Neutrophil (primary cell): ENCODE results near the gene PRKD3.
A peak's percentile ranks its signal among the peaks of the same experiment; 100 is the strongest.

Experiments
- H3K27ac ChIP-seq: fragments of 200-600 bp; sonication (generic); 2 replicates; pipeline ENCODE4 v1.5.1; 2016; ENCODE audit warnings: mild to moderate bottlenecking, moderate library complexity
- H3K27me3 ChIP-seq: fragments of 200-600 bp; sonication (generic); 2 replicates; pipeline ENCODE4 v1.6.0; 2016; ENCODE audit warnings: mild to moderate bottlenecking
- H3K36me3 ChIP-seq: fragments of 200-600 bp; sonication (generic); 2 replicates; pipeline ENCODE4 v1.5.1; 2017
- H3K4me1 ChIP-seq, 2 experiments: fragments of 200-600 bp in 1 of 2; sonication (generic) in 1 of 2; 1 replicate in 1 of 2; 2 replicates in 1 of 2; pipeline versions ENCODE4 v1.5.1 to v1.6.1; 2013 to 2016; ENCODE audit warnings: low read depth in 1 of 2, low read length in 1 of 2, mild to moderate bottlenecking in 1 of 2, moderate library complexity in 1 of 2; ENCODE audit not compliant: control insufficient read depth in 1 of 2, insufficient read depth in 1 of 2
- H3K4me3 ChIP-seq, 2 experiments: fragments of 200-600 bp in 1 of 2; sonication (generic) in 1 of 2; 1 replicate in 1 of 2; 2 replicates in 1 of 2; pipeline ENCODE4 v1.5.1; 2013 to 2016; ENCODE audit warnings: low read depth in 1 of 2, low read length in 1 of 2, mild to moderate bottlenecking in 1 of 2, moderate library complexity in 1 of 2
- H3K9me3 ChIP-seq: fragments of 200-600 bp; sonication (generic); 2 replicates; pipeline ENCODE4 v1.5.1; 2016
- TF ChIP-seq, protein P1 (sequence below): fragments of 200-600 bp; sonication (generic); IDR thresholded peaks from 2 replicates; pipeline ENCODE4 v1.5.1; 2016; ENCODE audit warnings: antibody characterized with exemption

Gene PRKD3

GRCh38 chr2:37358466-37358865 is 33.8 kb upstream of the PRKD3 start:
- H3K9me3 ChIP-seq, result no peaks in the 10 kb centered on the region
- TF ChIP-seq, protein P1, sequence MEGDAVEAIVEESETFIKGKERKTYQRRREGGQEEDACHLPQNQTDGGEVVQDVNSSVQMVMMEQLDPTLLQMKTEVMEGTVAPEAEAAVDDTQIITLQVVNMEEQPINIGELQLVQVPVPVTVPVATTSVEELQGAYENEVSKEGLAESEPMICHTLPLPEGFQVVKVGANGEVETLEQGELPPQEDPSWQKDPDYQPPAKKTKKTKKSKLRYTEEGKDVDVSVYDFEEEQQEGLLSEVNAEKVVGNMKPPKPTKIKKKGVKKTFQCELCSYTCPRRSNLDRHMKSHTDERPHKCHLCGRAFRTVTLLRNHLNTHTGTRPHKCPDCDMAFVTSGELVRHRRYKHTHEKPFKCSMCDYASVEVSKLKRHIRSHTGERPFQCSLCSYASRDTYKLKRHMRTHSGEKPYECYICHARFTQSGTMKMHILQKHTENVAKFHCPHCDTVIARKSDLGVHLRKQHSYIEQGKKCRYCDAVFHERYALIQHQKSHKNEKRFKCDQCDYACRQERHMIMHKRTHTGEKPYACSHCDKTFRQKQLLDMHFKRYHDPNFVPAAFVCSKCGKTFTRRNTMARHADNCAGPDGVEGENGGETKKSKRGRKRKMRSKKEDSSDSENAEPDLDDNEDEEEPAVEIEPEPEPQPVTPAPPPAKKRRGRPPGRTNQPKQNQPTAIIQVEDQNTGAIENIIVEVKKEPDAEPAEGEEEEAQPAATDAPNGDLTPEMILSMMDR, result no peak

DNA sequence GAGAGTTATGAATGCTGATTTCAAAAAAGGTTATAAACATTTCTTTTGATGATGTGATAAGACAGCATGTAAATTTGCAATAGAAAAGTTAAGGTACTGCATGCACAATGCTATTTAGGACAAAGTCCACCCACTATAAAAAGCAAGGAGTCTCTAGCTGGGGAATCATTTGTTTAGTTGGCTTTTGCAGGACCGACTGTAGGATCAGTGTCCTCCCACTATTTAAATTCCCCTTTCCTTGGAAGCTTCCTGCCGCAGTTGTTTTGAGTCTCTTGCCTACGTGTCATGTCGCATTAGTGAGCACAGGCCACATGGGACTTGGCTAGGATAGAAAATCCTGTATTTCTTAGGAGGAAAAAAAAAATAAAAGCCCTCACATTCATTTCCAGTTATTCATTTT is 32.9 kb upstream of the PRKD3 start:
- no peak overlapping the region for H3K27ac ChIP-seq
- TF ChIP-seq, protein P1, result no peak
- H3K9me3 ChIP-seq, result no peaks in the 10 kb centered on the region
- no peaks in the 10 kb centered on the region for H3K27me3 ChIP-seq
- H3K36me3 ChIP-seq, result peaks cover 90% of the 10 kb centered on the region
- H3K4me1 ChIP-seq, result no peaks in the 10 kb centered on the region
- no peak overlapping the region for H3K4me3 ChIP-seq

More at GRCh38 chr2:37358466-37358865, 33.8 kb upstream of the PRKD3 start:
- no peaks in the 10 kb centered on the region for H3K4me1 ChIP-seq
- H3K4me3 ChIP-seq, result no peak overlapping the region
- peaks cover 88% of the 10 kb centered on the region for H3K36me3 ChIP-seq
- no peaks in the 10 kb centered on the region for H3K27me3 ChIP-seq
- peak overlapping the region; percentile 30 for H3K27ac ChIP-seq

DNA sequence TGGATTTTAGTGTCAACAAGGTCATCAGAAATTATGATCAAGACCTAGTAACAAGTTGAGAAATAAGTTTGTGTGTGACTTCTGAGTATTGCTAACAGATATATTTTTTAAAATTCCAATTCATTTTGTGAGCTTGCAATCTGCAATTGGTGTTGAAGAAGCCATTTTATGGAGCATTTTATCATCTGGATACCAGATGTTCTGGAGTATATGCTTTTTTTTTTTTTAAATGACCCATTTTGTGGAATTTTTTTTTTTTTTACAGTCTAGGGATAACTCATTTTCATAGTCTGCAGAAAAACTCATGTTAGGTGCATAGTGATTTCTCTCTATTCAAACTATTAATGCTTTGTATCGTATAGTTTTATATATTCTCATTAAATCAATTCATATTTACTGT is 32.4 kb upstream of the PRKD3 start:
- Histone ChIP-seq H3K27ac (no peak overlapping the region), H3K4me3 (no peak overlapping the region), H3K27me3 (no peaks in the 10 kb centered on the region), H3K36me3 (peaks cover 88% of the 10 kb centered on the region), H3K9me3 (no peaks in the 10 kb centered on the region), H3K4me1 (peaks cover under 1 to 4% of the 10 kb centered on the region in 2 experiments)
- TF ChIP-seq, protein P1, result no peak

- peaks cover 8 to 12% of the 10 kb centered on the region in 2 experiments for H3K4me1 ChIP-seq
- H3K36me3 ChIP-seq, result peaks cover 81% of the 10 kb centered on the region
- no peak overlapping the region for H3K4me3 ChIP-seq
Observed at GRCh38 chr2:37356299-37356698, 31.7 kb upstream of the PRKD3 start.

GRCh38 chr2:37355735-37356134 is 31.1 kb upstream of the PRKD3 start:
- peaks cover 75% of the 10 kb centered on the region for H3K36me3 ChIP-seq
- peaks cover 14 to 17% of the 10 kb centered on the region in 2 experiments for H3K4me1 ChIP-seq
- H3K27ac ChIP-seq, result no peak overlapping the region
- no peak overlapping the region for H3K4me3 ChIP-seq
- H3K9me3 ChIP-seq, result no peaks in the 10 kb centered on the region
- H3K27me3 ChIP-seq, result no peaks in the 10 kb centered on the region
- TF ChIP-seq, protein P1, result no peak

More at GRCh38 chr2:37356299-37356698, 31.7 kb upstream of the PRKD3 start:
- Histone ChIP-seq H3K27me3 (no peaks in the 10 kb centered on the region), H3K27ac (no peak overlapping the region), H3K9me3 (no peaks in the 10 kb centered on the region)
- TF ChIP-seq, protein P1, result no peak

- Histone ChIP-seq H3K4me1 (peaks cover 26 to 29% of the 10 kb centered on the region in 2 experiments), H3K27me3 (no peaks in the 10 kb centered on the region), H3K36me3 (peaks cover 69% of the 10 kb centered on the region), H3K27ac (peak overlapping the region; percentile 24), H3K4me3 (no peak overlapping the region), H3K9me3 (no peaks in the 10 kb centered on the region)
- TF ChIP-seq, protein P1, result no peak
Observed at GRCh38 chr2:37354531-37354930, 29.9 kb upstream of the PRKD3 start.
